GM21390 (cell line): ENCODE results near the gene EPOP.

ENCODE experiments used
- ATAC-seq: cut with Tn5 transposase; IDR thresholded peaks from one replicate; pipeline ENCODE4 v1.9.1; 2021; ENCODE audit not compliant: unreplicated experiment

Gene EPOP

GRCh38 chr17:38674749-38675615 lies at the start of gene EPOP:
TSS of gene EPOP (minus strand) at chr17:38674957. CDS start at chr17:38674495, 462 bp downstream.
- ATAC-seq, result peak; percentile 65

GRCh38 chr17:38721802-38722201 lies 47.0 kb upstream of the EPOP start:
- no peak for ATAC-seq

- no peak for ATAC-seq
These were observed 46.2 kb upstream of the EPOP start for GRCh38 chr17:38720941-38721340.

- ATAC-seq, result no peak
These were observed 45.3 kb upstream of the EPOP start for GRCh38 chr17:38719943-38720641.

- ATAC-seq, result no peak
These were observed 44.7 kb upstream of the EPOP start for GRCh38 chr17:38719289-38719942.

- no peak for ATAC-seq
These were observed 42.5 kb upstream of the EPOP start for GRCh38 chr17:38717139-38717745.

GRCh38 chr17:38716368-38717005 lies 41.7 kb upstream of the EPOP start:
- no peak for ATAC-seq

- ATAC-seq, result no peak
These were observed 40.6 kb upstream of the EPOP start for GRCh38 chr17:38715216-38715943.

GRCh38 chr17:38713456-38714075 lies 38.8 kb upstream of the EPOP start:
- ATAC-seq, result no peak

GRCh38 chr17:38712593-38712992 lies 37.8 kb upstream of the EPOP start:
- ATAC-seq, result no peak

- no peak for ATAC-seq
These were observed 37.2 kb upstream of the EPOP start for GRCh38 chr17:38711792-38712571.

GRCh38 chr17:38710985-38711384 lies 36.2 kb upstream of the EPOP start:
- ATAC-seq, result no peak

GRCh38 chr17:38710604-38710962 lies 35.8 kb upstream of the EPOP start:
- ATAC-seq, result no peak

- ATAC-seq, result no peak
These were observed 35.3 kb upstream of the EPOP start for GRCh38 chr17:38709864-38710603.

GRCh38 chr17:38709104-38709820 lies 34.5 kb upstream of the EPOP start:
- ATAC-seq, result no peak

GRCh38 chr17:38707678-38708351 lies 33.1 kb upstream of the EPOP start:
- ATAC-seq, result no peak
